Transverse colon (tissue), 4 donors: ENCODE measurements around the gene PTPRN2. TPM values are rescaled to one million over a fixed set of nuclear protein-coding genes. Genes with fewer than 3 reads are reported as not detected.

Experiments used
- DNase-seq: peaks from one replicate; pipeline ENCODE4 v3.0.0-alpha.2; 2019
- H3K27ac ChIP-seq, 4 donors: fragments of 200-600 bp; sonication (generic); 2 replicates each; pipeline ENCODE4 v1.5.1; 2016 to 2018; ENCODE audit warnings: inconsistent platforms in 4 of 4
- H3K27me3 ChIP-seq: fragments of 200-600 bp; sonication (generic); 2 replicates; pipeline ENCODE4 v1.5.1; 2017; ENCODE audit warnings: inconsistent platforms
- H3K36me3 ChIP-seq, 4 donors: fragments of 200-600 bp; sonication (generic); 2 replicates each; pipeline ENCODE4 v1.5.1; 2017 to 2019; ENCODE audit warnings: inconsistent platforms in 4 of 4
- H3K4me1 ChIP-seq, 4 donors: fragments of 200-600 bp; sonication (generic); 2 replicates each; pipeline ENCODE4 v1.5.1; 2017 to 2020; ENCODE audit warnings: inconsistent platforms in 4 of 4
- H3K4me3 ChIP-seq, 4 donors: fragments of 200-600 bp; sonication (generic); 1 replicate in 1 of 4; 2 replicates in 3 of 4; pipeline versions ENCODE4 v1.5.1 to v1.6.1; 2017 to 2019; ENCODE audit warnings: inconsistent platforms in 4 of 4
- H3K9me3 ChIP-seq, 2 donors: fragments of 200-600 bp; sonication (generic); 2 replicates each; pipeline ENCODE4 v1.5.1; 2017 to 2019; ENCODE audit warnings: inconsistent platforms in 2 of 2
- CTCF ChIP-seq, 5 experiments: fragments of 200-600 bp in 3 of 5; fragments of 450-650 bp in 2 of 5; sonication (generic) in 3 of 5; IDR thresholded peaks; 1 replicate in 2 of 5; 2 replicates in 3 of 5; pipeline ENCODE4 v1.5.1; 2016 to 2017; ENCODE audit warnings: antibody characterized with exemption in 5 of 5, inconsistent platforms in 3 of 5, mild to moderate bottlenecking in 2 of 5, moderate library complexity in 1 of 5
- EP300 ChIP-seq: sonication (generic); formaldehyde crosslinking; IDR thresholded peaks from one replicate; pipeline ENCODE4 v1.6.1; 2017; ENCODE audit warnings: antibody characterized with exemption, low read depth
- POLR2A ChIP-seq: fragments of 450-650 bp; IDR thresholded peaks from one replicate; pipeline ENCODE4 v1.6.1; 2016; ENCODE audit warnings: antibody characterized with exemption, mild to moderate bottlenecking, moderate library complexity
- POLR2AphosphoS5 ChIP-seq, 3 donors: sonication (generic); formaldehyde crosslinking; IDR thresholded peaks; one replicate each; pipeline ENCODE4 v1.6.1; 2016; ENCODE audit warnings: antibody characterized with exemption in 3 of 3
- WGBS, 2 donors: methylation state at CpG; one replicate each; pipeline ENCODE4 v1.1.5; 2018; ENCODE audit warnings: low coverage in 1 of 2; 5-methylcytosine and 5-hydroxymethylcytosine counted together
- in situ Hi-C, 4 donors: fragments of 200-750 bp; cut with MboI; loops; one replicate each; pipeline versions ENCODE4 v1.15.0 to v1.15.1; 2017; ENCODE audit warnings: low sequenced_read_pairs in 3 of 4, low pct_ligation_motif_present in 1 of 4, low pct_unique_long_range_greater_than_20kb in 1 of 4
- intact Hi-C: fragments of 100-400 bp; cut with DNase I; formaldehyde crosslinking; loops from one replicate; pipeline ENCODE4 v1.15.1; 2023; ENCODE audit warnings: low total_unique reads
- total RNA-seq, 4 donors: library from RNA; depleted of rRNA; stranded (reverse); fragments of >200 nt; gene quantifications; one replicate each; pipeline ENCODE4 v1.1.0, GENCODE V29; 2016

Gene PTPRN2
- total RNA-seq, 4 donors from 2014 or later: 15.4 to 31.1 (median 21.8) TPM

- Histone ChIP-seq H3K9me3 (no peaks in the 10 kb centered on the region), H3K36me3 (no peaks in the 10 kb centered on the region), H3K27ac (no peak overlapping the region), H3K4me1 (no peaks in the 10 kb centered on the region), H3K27me3 (no peaks in the 10 kb centered on the region), H3K4me3 (no peak overlapping the region)
- TF ChIP-seq POLR2A (no peak), POLR2AphosphoS5 (IDR thresholded peaks at IDR 0.05) (no peak), EP300 (no peak), CTCF (IDR thresholded peaks at IDR 0.05) (no peak)
- DNase-seq: no peak
- 86% methylated on average over 8 of the region's 9 CpGs; no CpG with 5 or more reads in 1 of the 2 donors for WGBS, 2 donors
- intact Hi-C loops (no loop called here), in situ Hi-C loops (no loop called here)
Measured at GRCh38 chr7:157558516-157558874, 1029.1 kb downstream of the PTPRN2 start.

GRCh38 chr7:157558061-157558460 lies 1029.6 kb downstream of the PTPRN2 start:
- no peaks in the 10 kb centered on the region for H3K27me3 ChIP-seq
- H3K9me3 ChIP-seq: no peaks in the 10 kb centered on the region
- H3K4me1 ChIP-seq: no peaks in the 10 kb centered on the region
- H3K27ac ChIP-seq: no peak overlapping the region
- intact Hi-C loops (no loop called here), in situ Hi-C loops (no loop called here)
- no peak overlapping the region for H3K4me3 ChIP-seq
- TF ChIP-seq POLR2AphosphoS5 (IDR thresholded peaks at IDR 0.05): no peak
- TF ChIP-seq POLR2A: no peak
- TF ChIP-seq EP300: no peak
- no peak for TF ChIP-seq CTCF (IDR thresholded peaks at IDR 0.05)
- 95% methylated on average over 17 of the region's 17 CpGs; no CpG with 5 or more reads in 1 of the 2 donors for WGBS, 2 donors
- DNase-seq: no peak
- no peaks in the 10 kb centered on the region for H3K36me3 ChIP-seq

GRCh38 chr7:157557263-157557662 lies 1030.4 kb downstream of the PTPRN2 start:
- Histone ChIP-seq H3K36me3 (no peaks in the 10 kb centered on the region), H3K27me3 (no peaks in the 10 kb centered on the region), H3K27ac (no peak overlapping the region), H3K9me3 (no peaks in the 10 kb centered on the region), H3K4me3 (no peak overlapping the region), H3K4me1 (no peaks in the 10 kb centered on the region)
- in situ Hi-C loops: no loop called here
- intact Hi-C loops: no loop called here
- no peak for TF ChIP-seq EP300
- 87 to 100% methylated on average over 1 of the region's 1 CpG for WGBS, 2 donors
- no peak for DNase-seq

- H3K27ac ChIP-seq: no peak overlapping the region
- TF ChIP-seq EP300 (no peak), POLR2A (no peak), CTCF (IDR thresholded peaks at IDR 0.05) (no peak), POLR2AphosphoS5 (IDR thresholded peaks at IDR 0.05) (no peak)
- WGBS, 2 donors: 88 to 100% methylated on average over 1 of the region's 1 CpG
- no peak overlapping the region for H3K4me3 ChIP-seq
- no peak for DNase-seq
- H3K9me3 ChIP-seq: no peaks in the 10 kb centered on the region
- H3K27me3 ChIP-seq: no peaks in the 10 kb centered on the region
- intact Hi-C loops: no loop called here
- H3K4me1 ChIP-seq: no peaks in the 10 kb centered on the region
- H3K36me3 ChIP-seq: no peaks in the 10 kb centered on the region
- in situ Hi-C loops: no loop called here
Measured at GRCh38 chr7:157556642-157556944, 1031.0 kb downstream of the PTPRN2 start.

- Histone ChIP-seq H3K4me3 (no peak overlapping the region), H3K4me1 (no peaks in the 10 kb centered on the region), H3K27me3 (no peaks in the 10 kb centered on the region), H3K27ac (no peak overlapping the region), H3K36me3 (no peaks in the 10 kb centered on the region), H3K9me3 (no peaks in the 10 kb centered on the region)
- intact Hi-C loops: no loop called here
- 81 to 84% methylated on average over 6 to 10 of the region's 10 CpGs for WGBS, 2 donors
- in situ Hi-C loops: no loop called here
- TF ChIP-seq CTCF (IDR thresholded peaks at IDR 0.05) (no peak), POLR2A (no peak), POLR2AphosphoS5 (IDR thresholded peaks at IDR 0.05) (no peak), EP300 (no peak)
- DNase-seq: no peak
Measured at GRCh38 chr7:157555944-157556641, 1031.5 kb downstream of the PTPRN2 start.
